RWPE2 (cell line): Measurements from ENCODE around the gene TNS3.

ENCODE experiments used
- ATAC-seq: fragments of 200-7000 bp; cut with Tn5 transposase; 3 replicates; pipeline ENCODE4 v1.9.1; 2021; ENCODE audit warnings: low read depth
- DNase-seq: peaks from one replicate; pipeline ENCODE4 v3.0.0-alpha.2; 2020; ENCODE audit warnings: low spot score
- H3K27ac ChIP-seq: fragments of 450-650 bp; 2 replicates; pipeline ENCODE4 v1.5.1; 2017; ENCODE audit warnings: mild to moderate bottlenecking; ENCODE audit not compliant: poor library complexity, severe bottlenecking
- H3K27me3 ChIP-seq: fragments of 250-450 bp; sonication (Bioruptor Pico); 2 replicates; pipeline ENCODE4 v1.5.1; 2021; ENCODE audit warnings: mild to moderate bottlenecking, moderate library complexity; ENCODE audit not compliant: insufficient read depth, poor library complexity, severe bottlenecking
- H3K36me3 ChIP-seq: fragments of 250-450 bp; sonication (Bioruptor Pico); 2 replicates; pipeline ENCODE4 v1.5.1; 2020; ENCODE audit warnings: low read depth, mild to moderate bottlenecking, moderate library complexity
- H3K4me1 ChIP-seq: fragments of 250-450 bp; sonication (Bioruptor Pico); 2 replicates; pipeline ENCODE4 v1.5.1; 2021; ENCODE audit warnings: mild to moderate bottlenecking, moderate library complexity; ENCODE audit not compliant: insufficient read depth, poor library complexity, severe bottlenecking
- H3K4me3 ChIP-seq: fragments of 250-450 bp; sonication (Bioruptor Pico); 2 replicates; pipeline ENCODE4 v1.5.1; 2021; ENCODE audit warnings: mild to moderate bottlenecking, moderate library complexity; ENCODE audit not compliant: severe bottlenecking
- H3K9me3 ChIP-seq: fragments of 250-450 bp; sonication (Bioruptor Pico); 2 replicates; pipeline ENCODE4 v1.5.1; 2021; ENCODE audit warnings: mild to moderate bottlenecking, moderate library complexity; ENCODE audit not compliant: severe bottlenecking
- TF ChIP-seq, protein P1 (sequence below): fragments of 450-650 bp; IDR thresholded peaks from one replicate; pipeline ENCODE4 v1.5.1; 2017; ENCODE audit warnings: mild to moderate bottlenecking, moderate library complexity; ENCODE audit not compliant: poor library complexity, severe bottlenecking

TNS3 gene

DNA sequence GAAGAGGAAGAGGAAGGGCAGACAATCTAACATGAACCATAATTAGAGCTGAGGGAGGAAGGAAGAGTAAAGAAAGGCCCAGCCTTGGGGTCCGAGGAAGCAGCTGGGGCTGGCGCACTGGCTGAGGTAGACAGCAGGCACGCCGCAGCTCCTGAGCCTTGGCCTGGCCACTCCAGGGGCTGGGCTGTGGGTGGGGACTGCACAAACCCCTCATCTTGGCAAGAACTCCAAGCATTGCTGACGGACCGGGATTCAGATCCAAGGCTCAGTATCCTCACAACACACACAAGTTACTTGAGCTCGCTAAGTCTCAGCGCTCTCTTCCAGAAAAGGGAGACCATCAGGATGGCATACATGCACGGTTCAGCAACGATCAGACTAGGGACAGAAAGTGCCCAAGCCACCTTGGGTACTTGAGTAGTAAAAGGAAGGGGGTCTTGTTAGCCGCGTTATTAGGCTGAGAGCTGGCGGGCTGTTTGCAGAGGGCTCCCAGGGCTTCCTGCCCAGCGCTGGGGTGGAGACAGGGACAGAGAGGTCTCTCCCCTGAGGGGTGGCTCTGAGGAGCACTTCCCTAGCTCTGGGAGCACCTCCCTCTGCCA is 4.5 kb downstream of the TNS3 start:
- TF ChIP-seq, protein P1, sequence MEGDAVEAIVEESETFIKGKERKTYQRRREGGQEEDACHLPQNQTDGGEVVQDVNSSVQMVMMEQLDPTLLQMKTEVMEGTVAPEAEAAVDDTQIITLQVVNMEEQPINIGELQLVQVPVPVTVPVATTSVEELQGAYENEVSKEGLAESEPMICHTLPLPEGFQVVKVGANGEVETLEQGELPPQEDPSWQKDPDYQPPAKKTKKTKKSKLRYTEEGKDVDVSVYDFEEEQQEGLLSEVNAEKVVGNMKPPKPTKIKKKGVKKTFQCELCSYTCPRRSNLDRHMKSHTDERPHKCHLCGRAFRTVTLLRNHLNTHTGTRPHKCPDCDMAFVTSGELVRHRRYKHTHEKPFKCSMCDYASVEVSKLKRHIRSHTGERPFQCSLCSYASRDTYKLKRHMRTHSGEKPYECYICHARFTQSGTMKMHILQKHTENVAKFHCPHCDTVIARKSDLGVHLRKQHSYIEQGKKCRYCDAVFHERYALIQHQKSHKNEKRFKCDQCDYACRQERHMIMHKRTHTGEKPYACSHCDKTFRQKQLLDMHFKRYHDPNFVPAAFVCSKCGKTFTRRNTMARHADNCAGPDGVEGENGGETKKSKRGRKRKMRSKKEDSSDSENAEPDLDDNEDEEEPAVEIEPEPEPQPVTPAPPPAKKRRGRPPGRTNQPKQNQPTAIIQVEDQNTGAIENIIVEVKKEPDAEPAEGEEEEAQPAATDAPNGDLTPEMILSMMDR, result no peak
- peaks cover 68% of the 10 kb centered on the region for H3K4me1 ChIP-seq
- H3K27me3 ChIP-seq, result no peaks in the 10 kb centered on the region
- peaks cover 24% of the 10 kb centered on the region for H3K36me3 ChIP-seq
- no peaks in the 10 kb centered on the region for H3K9me3 ChIP-seq
- DNase-seq, result no peak
- ATAC-seq, result no peak
- H3K4me3 ChIP-seq, result no peak overlapping the region
- peak overlapping the region; percentile 88 for H3K27ac ChIP-seq

DNA sequence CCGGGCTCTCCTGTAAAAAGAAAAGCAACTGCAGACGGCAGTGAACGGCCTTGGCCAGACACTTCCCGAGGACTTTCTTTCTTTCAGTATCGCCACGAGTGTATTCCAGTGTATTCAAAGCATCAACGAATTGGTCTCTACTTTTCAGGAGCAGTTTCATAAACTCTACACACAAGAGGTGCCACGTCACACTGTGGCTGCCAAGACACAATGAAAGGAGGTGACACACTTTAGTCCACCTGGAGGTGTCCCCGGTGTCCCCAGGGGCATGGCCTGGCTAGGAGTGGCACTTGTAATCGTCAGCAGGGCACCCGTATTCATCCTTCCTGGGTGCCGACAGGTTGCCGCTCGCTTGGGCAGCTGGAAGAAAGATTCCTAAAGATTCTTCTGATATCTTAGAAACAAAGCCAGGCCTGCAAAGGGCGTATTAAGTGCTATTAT is 5.0 kb downstream of the TNS3 start:
- Histone ChIP-seq H3K27ac (peak overlapping the region; percentile 88), H3K36me3 (peaks cover 30% of the 10 kb centered on the region), H3K9me3 (no peaks in the 10 kb centered on the region), H3K4me1 (peaks cover 70% of the 10 kb centered on the region), H3K4me3 (no peak overlapping the region), H3K27me3 (no peaks in the 10 kb centered on the region)
- DNase-seq, result no peak
- TF ChIP-seq, protein P1, result no peak
- no peak for ATAC-seq

DNA sequence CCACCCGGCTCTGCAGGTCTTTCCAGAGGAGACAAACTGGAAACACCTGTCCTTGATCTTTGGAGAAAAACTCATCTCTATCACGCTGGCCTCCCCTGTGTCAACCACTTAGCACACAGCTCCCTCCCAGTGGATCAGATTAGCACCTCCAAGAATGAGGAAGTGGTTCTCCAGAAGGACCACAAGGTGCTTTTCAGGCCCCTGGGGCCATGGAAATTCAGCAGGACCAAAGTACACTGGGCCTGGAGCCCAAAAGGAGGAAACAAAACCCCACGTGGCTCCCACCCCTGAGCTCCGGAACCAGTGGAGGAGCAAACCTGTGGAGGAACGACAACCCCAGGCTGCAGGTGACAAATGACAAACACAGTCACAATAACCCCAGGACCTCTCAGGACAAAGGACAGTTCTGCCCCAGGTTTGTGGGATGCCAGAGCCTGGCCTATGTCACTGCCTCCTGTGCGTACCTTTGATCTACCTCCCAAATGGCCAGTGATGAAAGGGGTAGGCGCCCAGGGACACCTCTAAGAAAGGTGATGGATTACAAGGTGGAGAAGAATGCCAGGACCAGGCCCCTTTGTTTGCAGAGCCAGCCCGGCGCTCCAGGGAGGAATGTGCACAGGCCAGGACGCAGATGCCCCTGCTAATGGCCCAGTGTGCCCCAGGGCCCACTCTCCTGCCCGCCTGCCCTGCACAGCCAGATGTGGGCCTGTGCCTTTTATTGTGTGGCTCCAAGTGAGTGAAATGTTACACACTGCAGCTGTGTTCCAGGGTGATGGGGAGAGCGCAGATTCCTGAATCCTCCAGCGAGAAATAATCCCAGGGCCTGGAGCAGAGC is 5.7 kb downstream of the TNS3 start:
- H3K4me1 ChIP-seq, result peaks cover 74% of the 10 kb centered on the region

DNA sequence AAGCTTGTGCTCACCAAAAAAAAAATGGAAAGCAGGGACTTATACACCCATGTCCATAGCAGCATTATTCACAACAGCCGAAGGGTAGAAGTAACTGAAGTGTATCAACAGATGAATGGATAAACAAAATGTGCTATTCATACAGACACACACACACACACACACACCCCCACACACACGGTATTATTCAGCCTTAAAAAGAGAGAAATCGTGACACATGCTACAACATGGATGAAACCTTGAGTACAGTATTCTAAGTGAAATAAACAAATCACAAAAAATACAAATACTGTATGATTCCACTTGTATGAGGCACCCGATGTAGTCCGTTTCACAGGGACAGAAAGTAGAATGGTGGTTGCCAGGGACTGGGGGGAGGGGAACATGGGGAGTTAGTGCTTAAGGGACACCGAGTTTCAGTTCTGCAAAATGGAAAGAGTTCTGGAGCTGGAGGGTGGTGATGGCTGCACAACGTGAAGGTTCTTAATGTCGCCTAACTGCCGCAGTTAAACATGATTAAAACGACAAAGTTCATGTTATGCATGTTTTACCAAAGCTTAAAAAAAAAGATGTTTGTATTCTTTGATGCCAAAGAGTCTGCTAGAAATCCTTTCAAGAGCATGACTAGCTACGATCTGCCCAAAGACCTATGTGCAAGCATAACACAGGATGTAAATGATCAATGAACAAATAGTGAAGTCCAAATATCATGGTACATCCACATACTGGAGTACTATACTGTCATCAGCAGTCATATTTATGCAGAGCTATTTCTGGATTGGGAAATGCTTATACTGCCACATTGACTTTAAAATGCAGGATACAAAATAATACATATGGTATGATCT is 7.2 kb downstream of the TNS3 start:
- no peak for DNase-seq
- no peak for ATAC-seq
- peaks cover 71% of the 10 kb centered on the region for H3K4me1 ChIP-seq
- peak overlapping the region; percentile 88 for H3K27ac ChIP-seq
- H3K36me3 ChIP-seq, result peaks cover 38% of the 10 kb centered on the region
- H3K9me3 ChIP-seq, result no peaks in the 10 kb centered on the region
- H3K27me3 ChIP-seq, result no peaks in the 10 kb centered on the region
- TF ChIP-seq, protein P1, result no peak
- no peak overlapping the region for H3K4me3 ChIP-seq

More for the DNA sequence above, 5.7 kb downstream of the TNS3 start:
- H3K4me3 ChIP-seq, result no peak overlapping the region
- no peaks in the 10 kb centered on the region for H3K9me3 ChIP-seq
- TF ChIP-seq, protein P1, result no peak
- peak overlapping the region; percentile 88 for H3K27ac ChIP-seq
- no peaks in the 10 kb centered on the region for H3K27me3 ChIP-seq
- DNase-seq, result no peak
- peaks cover 33% of the 10 kb centered on the region for H3K36me3 ChIP-seq
- no peak for ATAC-seq
